NCI-H524 (cell line): Measurements from ENCODE around the gene NCAPH2.
"Not testable (repeated sequence)": the region's sequence is repeated elsewhere in the genome, so short reads cannot be mapped to it uniquely, and the experiment has no call there.

ENCODE experiments used
- DNase-seq, 2 experiments: peaks; one replicate each; lab custom pipeline; 2025; lab: John Stamatoyannopoulos, UW

The NCAPH2 gene

GRCh38 chr22:50530877-50531545 lies 23.0 kb downstream of the NCAPH2 start:
- peak; percentile 32 to 58 for DNase-seq

- DNase-seq, result peak in 1 of 2 experiments; percentile 49
These were observed 23.5 kb downstream of the NCAPH2 start for GRCh38 chr22:50531546-50531961.

GRCh38 chr22:50531962-50532674 lies 24.1 kb downstream of the NCAPH2 start:
- DNase-seq, result peak in 1 of 2 experiments; percentile 29

- DNase-seq, result no peak
These were observed 25.1 kb downstream of the NCAPH2 start for GRCh38 chr22:50532824-50533796.

- not testable (repeated sequence) for DNase-seq
These were observed 26.1 kb downstream of the NCAPH2 start for GRCh38 chr22:50533856-50534711.

- no peak for DNase-seq
These were observed 27.1 kb downstream of the NCAPH2 start for GRCh38 chr22:50535113-50535512.

- DNase-seq, result no peak
These were observed 28.2 kb downstream of the NCAPH2 start for GRCh38 chr22:50536226-50536625.

GRCh38 chr22:50537765-50538164 lies 29.7 kb downstream of the NCAPH2 start:
- DNase-seq, result no peak

GRCh38 chr22:50540381-50540780 lies 32.4 kb downstream of the NCAPH2 start:
- DNase-seq, result no peak

- not testable (repeated sequence) for DNase-seq
These were observed 33.6 kb downstream of the NCAPH2 start for GRCh38 chr22:50541667-50542026.

- no peak for DNase-seq
These were observed 34.4 kb downstream of the NCAPH2 start for GRCh38 chr22:50542416-50542927.

GRCh38 chr22:50544078-50544745 lies 36.2 kb downstream of the NCAPH2 start:
- peak; percentile 36 to 80 for DNase-seq

GRCh38 chr22:50544746-50545253 lies 36.8 kb downstream of the NCAPH2 start:
- DNase-seq, result no peak

- DNase-seq, result peak in 1 of 2 experiments; percentile 31
These were observed 37.7 kb downstream of the NCAPH2 start, which contains the start of gene KLHDC7B for GRCh38 chr22:50545522-50546325. KLHDC7B (plus strand) TSS chr22:50545899; CDS start chr22:50546244, 345 bp downstream.

GRCh38 chr22:50546326-50547262 lies 38.6 kb downstream of the NCAPH2 start:
- DNase-seq, result peak in 1 of 2 experiments; percentile 17

GRCh38 chr22:50547263-50547985 lies 39.4 kb downstream of the NCAPH2 start:
- no peak for DNase-seq
